Hepatocyte (in vitro differentiated cells): ENCODE measurements around the gene QRSL1.

Experiments used
- EZH2 ChIP-seq: fragments of 200-600 bp; sonication (generic); IDR thresholded peaks from 2 replicates; pipeline ENCODE4 v1.6.1; 2016; ENCODE audit warnings: antibody characterized with exemption, mild to moderate bottlenecking, borderline replicate concordance
- TF ChIP-seq, protein P1 (sequence below): fragments of 200-600 bp; sonication (generic); IDR thresholded peaks from 2 replicates; pipeline ENCODE4 v1.5.1; 2016; ENCODE audit warnings: antibody characterized with exemption, mild to moderate bottlenecking; ENCODE audit not compliant: poor library complexity

DNA sequence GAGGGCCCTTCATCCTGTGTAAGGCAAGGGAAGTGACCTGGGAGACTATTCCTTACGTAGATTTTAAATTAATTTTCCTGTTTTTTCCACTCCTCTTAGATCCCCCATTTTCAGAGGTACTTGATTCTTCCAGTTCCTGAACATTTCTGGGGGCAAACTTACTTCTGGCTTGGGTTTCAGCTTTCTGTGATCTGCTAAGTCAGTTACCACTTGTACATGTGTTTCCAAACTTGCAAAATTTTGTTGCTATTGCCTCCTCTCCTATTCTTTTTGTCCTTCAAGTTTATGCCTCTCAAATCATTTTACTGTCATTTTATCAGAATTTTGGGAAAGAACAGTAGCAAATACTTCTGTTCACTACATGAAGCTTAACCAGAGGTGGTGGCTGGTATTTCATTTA, 81.2 kb downstream of the QRSL1 start:
- TF ChIP-seq, protein P1, sequence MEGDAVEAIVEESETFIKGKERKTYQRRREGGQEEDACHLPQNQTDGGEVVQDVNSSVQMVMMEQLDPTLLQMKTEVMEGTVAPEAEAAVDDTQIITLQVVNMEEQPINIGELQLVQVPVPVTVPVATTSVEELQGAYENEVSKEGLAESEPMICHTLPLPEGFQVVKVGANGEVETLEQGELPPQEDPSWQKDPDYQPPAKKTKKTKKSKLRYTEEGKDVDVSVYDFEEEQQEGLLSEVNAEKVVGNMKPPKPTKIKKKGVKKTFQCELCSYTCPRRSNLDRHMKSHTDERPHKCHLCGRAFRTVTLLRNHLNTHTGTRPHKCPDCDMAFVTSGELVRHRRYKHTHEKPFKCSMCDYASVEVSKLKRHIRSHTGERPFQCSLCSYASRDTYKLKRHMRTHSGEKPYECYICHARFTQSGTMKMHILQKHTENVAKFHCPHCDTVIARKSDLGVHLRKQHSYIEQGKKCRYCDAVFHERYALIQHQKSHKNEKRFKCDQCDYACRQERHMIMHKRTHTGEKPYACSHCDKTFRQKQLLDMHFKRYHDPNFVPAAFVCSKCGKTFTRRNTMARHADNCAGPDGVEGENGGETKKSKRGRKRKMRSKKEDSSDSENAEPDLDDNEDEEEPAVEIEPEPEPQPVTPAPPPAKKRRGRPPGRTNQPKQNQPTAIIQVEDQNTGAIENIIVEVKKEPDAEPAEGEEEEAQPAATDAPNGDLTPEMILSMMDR, result no peak
- TF ChIP-seq EZH2, result no peak
